Naive thymus-derived CD4-positive, alpha-beta T cell (primary cell): Measurements from ENCODE around the gene YPEL1. TPM values are rescaled to one million over a fixed set of nuclear protein-coding genes. Genes with fewer than 3 reads are reported as not detected.

Experiments used
- ATAC-seq: fragments of 150-1000 bp; cut with Tn5 transposase; 2 replicates; pipeline ENCODE4 v1.10.0; 2021; ENCODE audit warnings: mild to moderate bottlenecking, moderate library complexity
- CTCF ChIA-PET: fragments of 350-600 bp; sonication (Branson Sonifier 250); formaldehyde crosslinking; loops from one replicate; lab custom pipeline; 2021; ENCODE audit warnings: antibody characterized with exemption; lab: Charles Lee
- POLR2A ChIA-PET: fragments of 350-600 bp; sonication (Branson Sonifier 250); formaldehyde crosslinking; loops from one replicate; lab custom pipeline; 2021; ENCODE audit warnings: antibody characterized with exemption, inconsistent platforms; lab: Charles Lee
- DNase-seq, 9 donors: peaks; one replicate each; pipeline versions ENCODE4 v3.0.0 to v3.0.0-alpha.2; 2020 to 2022; ENCODE audit warnings: mixed read lengths in 1 of 9
- H3K27ac ChIP-seq: one replicate; pipeline ENCODE4 v1.7.0; 2013; ENCODE audit warnings: mild to moderate bottlenecking, low read depth, low read length, moderate library complexity
- H3K27me3 ChIP-seq, 2 donors: one replicate each; pipeline ENCODE4 v1.7.0; 2013; ENCODE audit warnings: low read length in 2 of 2, mild to moderate bottlenecking in 2 of 2, moderate library complexity in 2 of 2; ENCODE audit not compliant: control insufficient read depth in 2 of 2, insufficient read depth in 2 of 2
- H3K36me3 ChIP-seq, 3 experiments: 1 replicate in 2 of 3; 2 replicates in 1 of 3; pipeline ENCODE4 v1.7.0; 2013; ENCODE audit warnings: low read length in 3 of 3, mild to moderate bottlenecking in 3 of 3, moderate library complexity in 1 of 3; ENCODE audit not compliant: insufficient read depth in 3 of 3, control insufficient read depth in 2 of 3
- H3K4me1 ChIP-seq, 2 donors: one replicate each; pipeline ENCODE4 v1.7.0; 2013; ENCODE audit warnings: low read length in 2 of 2, mild to moderate bottlenecking in 2 of 2, moderate library complexity in 1 of 2; ENCODE audit not compliant: control insufficient read depth in 2 of 2, insufficient read depth in 2 of 2
- H3K4me3 ChIP-seq: 2 replicates; pipeline ENCODE4 v1.7.0; 2013; ENCODE audit warnings: mild to moderate bottlenecking, low read length
- H3K9me3 ChIP-seq, 3 experiments: 1 replicate in 2 of 3; 2 replicates in 1 of 3; pipeline ENCODE4 v1.7.0; 2013; ENCODE audit warnings: low read length in 3 of 3; ENCODE audit not compliant: control insufficient read depth in 2 of 3
- H3K27ac Mint-ChIP-seq, 9 donors: one replicate each; pipeline ENCODE4 v1.8.0; 2020 to 2022; ENCODE audit warnings: mixed read lengths in 9 of 9, mild to moderate bottlenecking in 8 of 9, moderate library complexity in 5 of 9, inconsistent platforms in 2 of 9
- H3K27me3 Mint-ChIP-seq, 5 donors: one replicate each; pipeline ENCODE4 v1.8.0; 2021 to 2022; ENCODE audit warnings: mixed read lengths in 5 of 5, mild to moderate bottlenecking in 1 of 5
- H3K36me3 Mint-ChIP-seq, 5 donors: one replicate each; pipeline ENCODE4 v1.8.0; 2020 to 2022; ENCODE audit warnings: mixed read lengths in 5 of 5, mild to moderate bottlenecking in 3 of 5, inconsistent platforms in 1 of 5
- H3K4me1 Mint-ChIP-seq, 7 donors: one replicate each; pipeline ENCODE4 v1.8.0; 2020 to 2022; ENCODE audit warnings: mixed read lengths in 7 of 7, mild to moderate bottlenecking in 3 of 7, inconsistent platforms in 1 of 7
- H3K4me3 Mint-ChIP-seq, 10 donors: one replicate each; pipeline ENCODE4 v1.8.0; 2020 to 2022; ENCODE audit warnings: mild to moderate bottlenecking in 10 of 10, mixed read lengths in 10 of 10, moderate library complexity in 6 of 10, inconsistent platforms in 2 of 10
- H3K9me3 Mint-ChIP-seq, 11 donors: one replicate each; pipeline ENCODE4 v1.8.0; 2020 to 2022; ENCODE audit warnings: mixed read lengths in 11 of 11, mild to moderate bottlenecking in 4 of 11, inconsistent platforms in 1 of 11, moderate library complexity in 1 of 11
- intact Hi-C, 2 donors: fragments of 100-400 bp; cut with micrococcal nuclease; formaldehyde crosslinking; loops; one replicate each; pipeline ENCODE4 v1.15.1; 2023
- polyA plus RNA-seq, 2 donors: library from polyadenylated mRNA; unstranded; fragments of 300-500 nt; fragmentation: Illumina TruSeq; gene quantifications; one replicate each; pipeline ENCODE4 v1.2.3, GENCODE V29; 2021
- total RNA-seq, 6 experiments: library from RNA in 5 of 6; stranded (reverse) in 5 of 6; gene quantifications; 1 replicate in 5 of 6; 2 replicates in 1 of 6; pipeline ENCODE4 v1.2.3 and lab custom pipeline; 2021 to 2026

The YPEL1 gene
- total RNA-seq (1 to 10 TPM; 2.5 to 9.5 (median 3.6) TPM), polyA plus RNA-seq (1 to 10 TPM; 1.5 TPM), total RNA-seq (lab: John Stamatoyannopoulos, UW) (2.6 reads per million, percentile 13 among the genes with 10 or more reads in this experiment)

- DNase-seq = peak; percentile 94 to 99 (median 97)
- intact Hi-C loops = loop anchor here (1.0 to 5.0 kb wide), 11 partner anchors 23 to 1407 kb away; partner anchors contain the start of genes MAPK1 (in 2 of the 2), PPIL2 (in 2 of the 2), PI4KA (in 1 of the 2) and PPM1F (in 1 of the 2)
- peak within 1 kb of the TSS; percentile 51 for H3K4me3 ChIP-seq
- Mint-ChIP-seq H3K27ac (peak within 1 kb of the TSS; percentile 67 to 91 (median 85)), H3K36me3 (no peaks in the 10 kb centered on the region), H3K4me1 (peaks cover 13 to 26% (median 15%) of the 10 kb centered on the region in 7 donors), H3K9me3 (no peaks in the 10 kb centered on the region), H3K4me3 (peak within 1 kb of the TSS; percentile 86 to 96 (median 92)), H3K27me3 (peaks cover 0 to 22% (median 0%) of the 10 kb centered on the region in 5 donors)
- ATAC-seq = peak; percentile 96
- H3K27me3 ChIP-seq = no peaks in the 10 kb centered on the region
- peaks cover 0 to 7% of the 10 kb centered on the region in 2 donors for H3K4me1 ChIP-seq
- H3K36me3 ChIP-seq = no peaks in the 10 kb centered on the region
- peak within 1 kb of the TSS; percentile 66 for H3K27ac ChIP-seq
- POLR2A ChIA-PET = interaction anchor here (0.6 to 1.9 kb wide), 5 partner anchors 38 to 132 kb away, joined by 3 to 6 read pairs (median 3); partner anchors contain the start of genes MAPK1 and PPIL2
- CTCF ChIA-PET = interaction anchor here (1.0 kb wide), 1 partner anchor 16 kb away, joined by 3 read pairs; no protein-coding TSS in a partner anchor
- no peaks in the 10 kb centered on the region for H3K9me3 ChIP-seq
Observed at GRCh38 chr22:21735200-21736083, at the start of gene YPEL1. YPEL1 (minus strand) TSS chr22:21735794; CDS start chr22:21710744, 25,050 bp downstream.

- no peak overlapping the region for H3K4me3 ChIP-seq
- CTCF ChIA-PET = interaction anchor here (0.6 to 1.4 kb wide), 2 partner anchors 15 to 135 kb away, joined by 3 to 5 read pairs; no protein-coding TSS in a partner anchor
- peak overlapping the region in 2 of 9 donors; percentile 16 to 46 for H3K27ac Mint-ChIP-seq
- POLR2A ChIA-PET = no interaction called here
- H3K4me1 ChIP-seq = no peaks in the 10 kb centered on the region
- intact Hi-C loops = no loop called here
- DNase-seq (no peak), ATAC-seq (peak; percentile 73)
- peak overlapping the region in 1 of 10 donors; percentile 31 for H3K4me3 Mint-ChIP-seq
- no peak overlapping the region for H3K27ac ChIP-seq
- no peaks in the 10 kb centered on the region for H3K27me3 Mint-ChIP-seq
- no peaks in the 10 kb centered on the region for H3K27me3 ChIP-seq
- H3K9me3 ChIP-seq = no peaks in the 10 kb centered on the region
- no peaks in the 10 kb centered on the region for H3K9me3 Mint-ChIP-seq
- peaks cover 0 to 26% (median 6%) of the 10 kb centered on the region in 3 experiments for H3K36me3 ChIP-seq
- peaks cover 0 to 22% (median 8%) of the 10 kb centered on the region in 7 donors for H3K4me1 Mint-ChIP-seq
- H3K36me3 Mint-ChIP-seq = peaks cover 11 to 24% (median 12%) of the 10 kb centered on the region in 5 donors
Observed at GRCh38 chr22:21780259-21780658, 44.7 kb upstream of the YPEL1 start.

GRCh38 chr22:21779444-21779843 lies 43.9 kb upstream of the YPEL1 start:
- Mint-ChIP-seq H3K4me3 (no peak overlapping the region), H3K9me3 (no peaks in the 10 kb centered on the region)

GRCh38 chr22:21778705-21779363 lies 43.2 kb upstream of the YPEL1 start:
- H3K9me3 ChIP-seq = no peaks in the 10 kb centered on the region
- no peaks in the 10 kb centered on the region for H3K27me3 ChIP-seq
- no peak overlapping the region for H3K4me3 ChIP-seq
- no peak for DNase-seq
- POLR2A ChIA-PET = no interaction called here
- peaks cover 0 to 22% (median 6%) of the 10 kb centered on the region in 3 experiments for H3K36me3 ChIP-seq
- ATAC-seq = no peak
- H3K27me3 Mint-ChIP-seq = no peaks in the 10 kb centered on the region
- intact Hi-C loops = no loop called here
- H3K27ac Mint-ChIP-seq = peak overlapping the region in 1 of 9 donors; percentile 69
- no peak overlapping the region for H3K27ac ChIP-seq
- peaks cover 7 to 20% (median 11%) of the 10 kb centered on the region in 5 donors for H3K36me3 Mint-ChIP-seq
- H3K4me1 ChIP-seq = no peaks in the 10 kb centered on the region
- H3K9me3 Mint-ChIP-seq = no peaks in the 10 kb centered on the region
- H3K4me3 Mint-ChIP-seq = no peak overlapping the region
- CTCF ChIA-PET = interaction anchor here (0.7 kb wide), 1 partner anchor 12 kb away, joined by 3 read pairs; no protein-coding TSS in a partner anchor
- H3K4me1 Mint-ChIP-seq = peaks cover 0 to 22% (median 12%) of the 10 kb centered on the region in 7 donors

More at GRCh38 chr22:21779444-21779843, 43.9 kb upstream of the YPEL1 start:
- DNase-seq (no peak), ATAC-seq (no peak)
- H3K27me3 Mint-ChIP-seq = no peaks in the 10 kb centered on the region
- peaks cover 0 to 22% (median 8%) of the 10 kb centered on the region in 7 donors for H3K4me1 Mint-ChIP-seq
- Histone ChIP-seq H3K4me1 (no peaks in the 10 kb centered on the region), H3K27me3 (no peaks in the 10 kb centered on the region), H3K27ac (no peak overlapping the region), H3K4me3 (no peak overlapping the region), H3K9me3 (no peaks in the 10 kb centered on the region), H3K36me3 (peaks cover 0 to 22% (median 6%) of the 10 kb centered on the region in 3 experiments)
- intact Hi-C loops = no loop called here
- H3K36me3 Mint-ChIP-seq = peaks cover 8 to 20% (median 11%) of the 10 kb centered on the region in 5 donors
- peak overlapping the region in 1 of 9 donors; percentile 69 for H3K27ac Mint-ChIP-seq
- ChIA-PET CTCF (interaction anchor here (1.4 kb wide), 1 partner anchor 15 kb away, joined by 3 read pairs; no protein-coding TSS in a partner anchor), POLR2A (no interaction called here)

GRCh38 chr22:21771631-21771976 lies 36.0 kb upstream of the YPEL1 start:
- Histone ChIP-seq H3K4me1 (peaks cover 0 to 19% of the 10 kb centered on the region in 2 donors), H3K27me3 (no peaks in the 10 kb centered on the region), H3K4me3 (no peak overlapping the region), H3K9me3 (no peaks in the 10 kb centered on the region), H3K27ac (no peak overlapping the region), H3K36me3 (peaks cover 9 to 57% (median 21%) of the 10 kb centered on the region in 3 experiments)
- Mint-ChIP-seq H3K36me3 (peaks cover 10 to 49% (median 32%) of the 10 kb centered on the region in 5 donors), H3K9me3 (peaks cover 0 to 1% (median 0%) of the 10 kb centered on the region in 11 donors), H3K4me3 (peak overlapping the region in 1 of 10 donors; percentile 16), H3K27ac (no peak overlapping the region), H3K4me1 (peaks cover 6 to 37% (median 16%) of the 10 kb centered on the region in 7 donors), H3K27me3 (no peaks in the 10 kb centered on the region)
- no peak for DNase-seq
- ChIA-PET POLR2A (interaction anchor here (0.8 kb wide), 1 partner anchor 10 kb away, joined by 3 read pairs; no protein-coding TSS in a partner anchor), CTCF (no interaction called here)
- intact Hi-C loops = no loop called here
- ATAC-seq = no peak

- ATAC-seq (no peak), DNase-seq (no peak)
- H3K36me3 ChIP-seq = peaks cover 9 to 82% (median 28%) of the 10 kb centered on the region in 3 experiments
- H3K27ac Mint-ChIP-seq = peak overlapping the region in 6 of 9 donors; percentile 2 to 61 (median 51)
- H3K4me1 ChIP-seq = peaks cover 0 to 51% of the 10 kb centered on the region in 2 donors
- H3K4me3 ChIP-seq = no peak overlapping the region
- no peaks in the 10 kb centered on the region for H3K27me3 ChIP-seq
- no peaks in the 10 kb centered on the region for H3K27me3 Mint-ChIP-seq
- H3K27ac ChIP-seq = no peak overlapping the region
- ChIA-PET POLR2A (interaction anchor here (0.6 kb wide), 1 partner anchor 30 kb away, joined by 3 read pairs; no protein-coding TSS in a partner anchor), CTCF (no interaction called here)
- H3K36me3 Mint-ChIP-seq = peaks cover 13 to 70% (median 33%) of the 10 kb centered on the region in 5 donors
- intact Hi-C loops = loop anchor here (10.0 kb wide), 2 partner anchors 54 to 96 kb away; partner anchors contain the start of gene MAPK1 (in 1 of the 2)
- H3K4me1 Mint-ChIP-seq = peaks cover 6 to 64% (median 20%) of the 10 kb centered on the region in 7 donors
- peak overlapping the region in 1 of 10 donors; percentile 53 for H3K4me3 Mint-ChIP-seq
- H3K9me3 ChIP-seq = no peaks in the 10 kb centered on the region
- peaks cover 0 to 1% (median 0%) of the 10 kb centered on the region in 11 donors for H3K9me3 Mint-ChIP-seq
Observed at GRCh38 chr22:21768435-21768834, 32.8 kb upstream of the YPEL1 start.
